Measurements from ENCODE around the gene VCL.
A peak's percentile ranks its signal among the peaks of the same experiment; 100 is the strongest.
"Not testable (repeated sequence)": the region's sequence is repeated elsewhere in the genome, so short reads cannot be mapped to it uniquely, and the experiment has no call there.

The VCL gene

GRCh38 chr10:73997787-73998622, at the start of gene VCL:
Gene VCL (plus strand): TSS chr10:73998116. CDS start chr10:73998208, 92 bp downstream.
- DNase-seq = peak; percentile 97

DNA sequence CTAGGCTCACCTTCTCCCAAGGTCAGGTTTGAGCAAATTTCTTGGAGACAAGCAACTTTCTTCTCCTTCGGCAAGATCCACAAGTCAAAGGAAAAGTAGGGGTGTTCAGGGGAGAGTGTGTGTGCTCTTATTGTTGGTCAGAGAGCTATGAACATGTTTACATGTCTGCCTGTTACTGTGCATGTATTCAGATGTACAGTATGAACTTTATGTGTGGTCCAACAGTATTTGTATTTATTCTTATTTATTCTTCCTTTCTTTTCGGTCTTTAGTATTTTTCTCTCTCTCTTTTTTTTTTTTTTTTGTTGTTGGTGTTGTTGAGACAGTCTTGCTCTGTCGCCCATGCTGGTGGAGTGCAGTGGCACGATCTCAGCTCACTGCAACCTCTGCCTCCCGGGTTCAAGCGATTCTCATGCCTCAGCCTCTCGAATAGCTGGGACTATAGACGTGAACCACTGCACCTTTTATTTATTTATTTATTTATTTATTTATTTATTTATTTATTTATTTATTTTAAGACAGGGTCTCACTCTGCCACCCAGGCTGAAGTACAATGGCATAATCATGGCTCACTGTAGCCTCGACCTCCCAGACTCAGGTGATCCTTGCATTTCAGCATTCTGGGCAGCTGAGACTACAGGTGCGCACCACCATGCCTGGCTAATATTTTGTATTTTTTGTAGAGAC, 48.8 kb upstream of the VCL start:
- DNase-seq = no peak

- no peak for DNase-seq
Measured at GRCh38 chr10:73950155-73950948, 47.6 kb upstream of the VCL start.

DNA sequence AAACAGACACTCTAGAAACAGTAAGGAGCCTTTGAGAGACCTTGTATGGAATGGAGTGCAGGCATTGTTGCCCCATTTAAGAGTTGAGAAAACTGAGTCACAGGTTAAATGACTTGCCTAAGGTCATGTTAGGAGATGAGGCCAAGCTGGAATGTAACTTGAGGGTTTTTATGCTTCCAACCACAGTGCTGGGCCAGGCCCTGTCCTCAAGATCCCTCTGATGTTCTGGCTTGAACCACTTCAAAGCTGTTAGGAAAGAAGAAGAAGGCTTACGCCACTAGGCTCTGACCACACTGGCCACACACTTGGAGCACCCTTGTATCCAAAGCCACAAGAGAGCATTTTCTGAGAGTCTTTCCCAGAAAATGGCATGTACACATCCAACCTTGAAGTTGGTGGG, 44.3 kb upstream of the VCL start:
- DNase-seq = no peak

DNA sequence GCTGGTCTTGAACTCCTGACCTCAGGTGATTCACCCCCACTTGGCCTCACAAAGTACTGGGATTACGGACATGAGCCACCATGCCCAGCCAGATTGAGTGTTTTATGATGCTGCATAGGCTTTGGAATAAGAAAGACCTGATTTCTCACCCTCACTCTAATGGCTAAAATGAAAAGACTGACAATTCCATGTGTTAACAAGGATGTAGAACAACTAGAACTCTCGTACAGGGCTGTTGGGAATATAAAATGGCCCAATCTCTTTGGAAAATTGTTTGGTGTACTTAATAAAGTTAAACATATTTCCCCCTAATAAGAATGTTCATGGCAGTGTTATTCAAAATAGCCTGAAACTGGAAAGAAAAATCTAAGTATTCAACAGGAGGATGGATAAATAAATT, 43.2 kb upstream of the VCL start:
- no peak for DNase-seq

DNA sequence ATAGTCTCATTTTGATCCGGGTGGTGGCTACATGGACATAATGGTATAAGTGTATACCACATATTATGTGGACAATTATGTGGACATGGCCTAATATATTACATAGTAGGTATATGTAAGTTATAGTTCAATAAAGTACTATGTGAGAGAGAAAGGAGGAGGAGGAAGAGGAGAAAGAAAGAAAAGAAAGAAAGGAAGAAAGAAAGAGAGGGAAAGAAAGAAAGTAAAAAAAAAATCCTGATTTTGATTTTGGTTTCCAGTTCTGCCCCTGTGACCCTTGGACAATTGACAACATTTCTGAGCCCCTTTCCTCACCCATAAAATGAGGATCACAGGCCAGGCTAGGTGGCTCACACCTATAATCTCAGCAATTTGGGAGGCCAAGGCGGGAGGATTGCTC, 42.2 kb upstream of the VCL start:
- DNase-seq = no peak

GRCh38 chr10:73956476-73957359, 41.2 kb upstream of the VCL start:
- no peak for DNase-seq

DNA sequence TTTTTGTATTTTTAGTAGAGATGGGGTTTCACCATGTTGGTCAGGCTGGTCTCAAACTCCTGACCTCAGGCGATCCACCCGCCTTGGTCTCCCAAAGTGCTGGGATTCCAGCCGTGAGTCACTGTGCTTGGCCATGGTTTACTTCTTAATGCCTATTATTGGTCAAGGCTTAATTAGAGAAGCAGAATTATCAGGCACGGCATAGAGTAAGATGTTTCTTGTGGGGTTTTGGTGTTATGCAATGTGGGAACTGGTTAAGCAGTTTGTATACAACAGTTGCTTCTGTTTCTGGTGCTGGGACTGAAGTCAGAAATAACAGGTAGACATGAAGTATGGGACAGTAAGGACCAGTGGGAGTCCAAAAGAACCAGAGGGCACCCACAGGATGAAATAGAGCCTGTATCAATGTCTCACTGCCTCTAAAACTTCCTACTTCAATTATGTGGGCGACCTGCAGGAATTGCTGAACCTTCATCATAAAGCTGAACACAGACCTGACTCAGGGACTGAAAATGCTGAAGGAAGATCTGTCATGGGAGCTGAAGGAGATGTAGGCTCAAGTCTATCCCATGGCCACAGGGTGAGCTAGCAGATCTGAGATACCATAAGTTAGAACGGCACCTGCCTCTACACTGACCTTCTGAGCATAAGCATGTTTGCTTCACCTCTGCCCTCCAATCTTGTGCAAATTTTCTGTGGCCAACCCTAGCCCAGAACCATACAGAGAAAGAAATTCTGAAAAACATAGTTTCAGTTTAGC, 38.3 kb upstream of the VCL start:
- no peak for DNase-seq

- no peak for DNase-seq
Measured at GRCh38 chr10:73962386-73962785, 35.5 kb upstream of the VCL start.

DNA sequence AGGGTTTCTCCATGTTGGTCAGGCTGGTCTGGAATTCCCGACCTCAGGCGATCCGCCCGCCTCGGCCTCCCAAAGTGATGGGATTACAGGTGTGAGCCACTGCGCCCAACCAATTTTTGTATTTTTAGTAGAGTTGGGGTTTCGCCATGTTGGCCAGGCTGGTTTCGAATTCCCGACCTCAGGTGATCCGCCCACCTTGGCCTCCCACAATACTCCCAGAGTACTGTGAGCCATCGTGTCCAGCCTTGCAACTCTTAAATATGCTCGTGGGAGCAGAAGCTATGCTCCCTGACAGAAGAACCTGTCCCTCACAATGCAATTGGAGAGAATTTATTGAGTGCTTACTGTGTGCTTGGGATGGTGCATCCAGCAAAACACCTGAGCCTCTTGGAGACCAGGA, 34.4 kb upstream of the VCL start:
- not testable (repeated sequence) for DNase-seq

DNA sequence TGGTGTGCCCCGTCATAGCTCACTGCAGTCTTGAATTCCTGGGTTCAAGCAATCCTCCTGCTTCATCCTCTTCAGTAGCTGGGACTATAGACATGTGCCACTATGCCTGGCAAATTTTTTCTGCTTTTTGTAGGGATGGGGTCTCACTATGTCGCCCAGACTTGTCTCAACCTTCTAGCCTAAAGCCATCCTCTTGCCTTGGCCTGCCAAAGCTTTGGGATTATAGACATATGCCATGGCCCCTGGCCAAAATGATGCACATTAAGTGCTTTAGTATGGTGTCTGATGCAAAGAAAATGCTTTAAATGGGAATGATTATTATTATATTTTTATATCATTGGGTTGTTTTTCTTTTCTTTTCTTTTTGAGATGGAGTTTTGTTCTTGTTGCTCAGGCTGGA, 33.2 kb upstream of the VCL start:
- no peak for DNase-seq

GRCh38 chr10:73965267-73965889, 32.5 kb upstream of the VCL start:
- not testable (repeated sequence) for DNase-seq

DNA sequence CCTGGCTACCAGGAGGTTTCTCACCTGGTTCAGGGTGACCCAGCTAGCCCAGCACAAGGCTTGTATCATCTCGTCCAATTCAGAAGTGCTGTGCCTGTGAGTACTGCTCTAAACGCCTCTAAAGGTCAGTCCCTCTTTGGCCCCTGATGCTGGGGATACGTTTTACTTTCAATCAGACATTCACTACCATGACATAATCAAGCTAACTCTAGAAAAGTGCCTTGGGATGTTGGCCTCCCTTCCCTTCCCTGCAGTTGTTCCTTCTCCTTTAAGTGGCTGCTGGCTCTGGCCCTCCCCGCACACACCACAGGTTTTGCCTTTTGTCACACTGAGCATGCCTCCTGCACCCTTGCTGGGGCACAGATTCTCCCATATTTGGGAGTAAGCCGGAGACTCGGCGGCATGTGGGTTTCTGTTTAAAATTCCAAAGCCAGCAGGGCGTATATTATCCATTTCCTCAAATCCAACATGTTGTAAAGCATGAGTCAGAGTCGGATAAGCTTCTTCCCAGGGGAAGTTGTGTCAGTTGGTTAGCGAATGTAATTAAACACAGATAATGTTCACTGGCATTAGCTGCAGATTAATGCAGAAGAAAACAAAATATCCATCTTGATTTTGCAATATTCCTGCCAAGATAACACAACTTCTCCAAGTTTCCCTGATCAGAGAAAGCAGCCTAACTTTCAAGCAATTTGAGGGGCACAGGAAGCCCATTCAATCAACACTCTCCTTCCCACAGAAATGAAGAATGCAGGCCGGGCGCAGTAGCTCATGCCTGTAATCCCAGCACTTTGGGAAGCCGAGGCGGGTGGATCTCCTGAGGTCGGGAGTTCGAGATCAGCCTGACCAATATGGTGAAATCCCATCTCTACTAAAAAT, 31.8 kb upstream of the VCL start:
- DNase-seq = no peak

- no peak for DNase-seq
Measured at GRCh38 chr10:73967022-73967429, 30.9 kb upstream of the VCL start.

- DNase-seq = no peak
Measured at GRCh38 chr10:73967544-73967943, 30.4 kb upstream of the VCL start.

GRCh38 chr10:73968098-73968521, 29.8 kb upstream of the VCL start:
- no peak for DNase-seq

DNA sequence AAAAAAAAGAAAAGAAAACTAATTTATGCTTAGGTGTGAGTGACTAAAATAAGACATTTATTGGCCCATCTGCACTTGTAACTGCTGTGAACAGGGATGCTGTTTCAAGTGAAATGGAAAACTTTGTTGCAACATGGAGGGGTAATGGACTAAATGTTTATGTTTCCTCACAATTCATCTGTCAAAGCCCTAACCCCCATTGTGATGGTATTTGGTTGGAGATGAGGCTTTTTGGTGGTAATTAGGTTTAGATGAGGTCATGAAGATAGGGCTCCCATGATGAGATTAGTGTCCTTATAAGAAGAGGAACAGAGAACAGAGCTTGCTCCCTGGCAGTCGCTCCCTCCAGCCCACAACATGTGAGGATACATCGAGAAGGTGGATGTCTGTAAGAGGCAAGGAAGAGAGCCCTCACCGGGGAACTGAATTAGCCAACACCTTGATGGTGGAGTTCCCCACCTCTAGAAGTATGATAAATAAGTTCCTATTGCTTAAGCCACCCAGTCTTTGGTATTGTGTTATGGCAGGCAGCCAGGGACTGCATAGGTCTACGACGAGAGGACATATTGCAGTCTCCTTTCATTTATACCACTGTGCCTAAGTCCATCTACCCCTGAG, 28.6 kb upstream of the VCL start:
- DNase-seq = no peak

- no peak for DNase-seq
Measured at GRCh38 chr10:73970845-73971244, 27.1 kb upstream of the VCL start.

- no peak for DNase-seq
Measured at GRCh38 chr10:73971636-73972354, 26.1 kb upstream of the VCL start.

Data from activated naive CD4-positive, alpha-beta T cell treated with anti-CD3 and anti-CD28 coated beads, Interleukin-2, amount 50 U/mL, for 16 hours (primary cell).